Fibroblast of gingiva (primary cell): ENCODE measurements around the gene NUDT16L1.

ENCODE experiments used
- DNase-seq: peaks from one replicate; pipeline ENCODE4 v3.0.0-alpha.2; 2011; ENCODE audit warnings: low read depth

Gene NUDT16L1

GRCh38 chr16:4664538-4665418, 28.6 kb upstream of the NUDT16L1 start:
- no peak for DNase-seq

- DNase-seq, result no peak
Measured at GRCh38 chr16:4666537-4667202, 26.7 kb upstream of the NUDT16L1 start.

DNA sequence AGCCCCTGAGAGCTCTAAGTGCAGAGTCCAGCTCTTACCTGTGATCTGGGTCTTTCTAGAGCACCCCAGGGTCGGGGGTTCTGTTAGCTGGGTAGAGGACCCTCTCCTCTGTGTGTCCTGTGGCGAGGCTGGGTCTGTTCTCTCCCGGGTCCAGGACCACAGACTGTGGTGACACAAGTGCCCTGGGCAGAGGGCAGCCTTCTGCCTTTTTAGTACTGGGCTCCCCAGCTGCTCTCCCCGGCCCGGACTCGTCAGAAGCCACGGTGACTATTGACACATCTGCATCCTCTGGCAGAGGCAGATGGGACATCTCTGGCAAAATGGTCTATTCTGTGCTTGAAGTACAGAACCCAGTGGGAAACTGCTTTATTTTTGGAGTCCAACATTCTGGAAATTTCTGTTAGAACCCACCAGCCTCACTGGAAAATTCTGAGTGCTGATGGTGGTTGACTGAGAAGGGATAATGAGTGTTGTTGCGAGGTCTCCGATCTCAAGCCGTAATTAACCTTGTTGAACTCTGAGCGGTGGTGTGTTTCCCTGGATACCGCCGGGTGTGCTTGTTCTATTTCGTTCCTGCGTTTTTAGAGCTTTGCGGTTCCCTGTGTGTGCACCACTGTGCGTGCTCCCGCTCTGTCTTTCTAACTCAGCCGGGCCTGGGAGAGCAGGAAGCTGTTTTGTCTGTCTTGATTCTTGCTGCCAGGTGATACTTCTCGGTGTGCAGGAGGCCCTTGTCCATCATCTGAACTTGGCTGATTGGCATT, 26.0 kb upstream of the NUDT16L1 start:
- no peak for DNase-seq

DNA sequence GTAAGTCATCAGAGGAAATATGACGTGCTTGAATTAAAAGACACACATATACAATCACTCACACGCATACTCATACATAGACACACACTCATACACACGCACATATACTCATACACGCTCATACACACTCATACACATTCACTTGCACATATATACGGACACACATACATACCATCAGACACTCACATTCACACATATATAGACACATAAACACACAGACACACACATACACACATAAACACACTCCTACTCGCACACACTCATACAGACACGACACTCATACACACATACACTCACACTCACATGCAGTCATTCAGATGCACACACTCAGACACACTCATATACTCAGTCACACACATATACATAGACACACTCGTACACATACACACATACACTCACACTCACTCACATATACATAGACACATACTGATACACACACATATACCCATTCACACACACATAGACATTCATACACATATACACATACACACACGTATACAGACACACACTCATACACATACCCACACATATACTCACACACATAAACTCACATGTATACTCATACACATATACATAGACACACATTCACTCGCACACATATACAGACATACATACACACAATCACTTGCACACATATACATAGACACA, 24.9 kb upstream of the NUDT16L1 start:
- DNase-seq, result no peak

DNA sequence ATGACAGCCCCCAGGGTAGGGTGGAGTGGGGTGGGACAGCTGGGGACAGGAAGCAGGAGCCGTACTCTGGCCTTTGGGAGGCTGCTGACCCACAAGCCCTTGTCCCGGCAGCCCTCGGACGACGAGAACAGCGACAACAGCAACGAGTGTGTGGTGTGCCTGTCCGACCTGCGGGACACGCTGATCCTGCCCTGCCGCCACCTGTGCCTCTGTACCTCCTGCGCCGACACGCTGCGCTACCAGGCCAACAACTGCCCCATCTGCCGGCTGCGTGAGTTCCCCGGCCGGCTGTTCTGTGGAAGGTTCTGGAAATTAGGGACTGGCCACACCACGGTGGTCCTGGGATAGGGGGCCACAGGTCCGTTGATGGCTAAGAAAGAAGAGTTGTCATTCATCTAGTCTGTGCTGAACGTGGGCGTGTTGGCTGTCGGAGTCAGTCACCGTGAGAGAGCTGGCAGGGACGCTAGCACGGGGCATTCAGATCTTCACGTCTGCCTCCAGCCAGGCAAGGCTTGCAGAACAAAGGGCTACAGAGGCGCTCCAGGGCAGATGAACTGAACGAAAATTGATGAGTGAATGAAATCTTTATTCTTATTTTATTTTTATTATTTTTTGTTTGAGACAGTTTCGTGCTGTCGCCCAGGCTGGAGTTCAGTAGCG, 19.8 kb upstream of the NUDT16L1 start:
- no peak for DNase-seq

GRCh38 chr16:4674926-4675530, 18.3 kb upstream of the NUDT16L1 start:
- no peak for DNase-seq

DNA sequence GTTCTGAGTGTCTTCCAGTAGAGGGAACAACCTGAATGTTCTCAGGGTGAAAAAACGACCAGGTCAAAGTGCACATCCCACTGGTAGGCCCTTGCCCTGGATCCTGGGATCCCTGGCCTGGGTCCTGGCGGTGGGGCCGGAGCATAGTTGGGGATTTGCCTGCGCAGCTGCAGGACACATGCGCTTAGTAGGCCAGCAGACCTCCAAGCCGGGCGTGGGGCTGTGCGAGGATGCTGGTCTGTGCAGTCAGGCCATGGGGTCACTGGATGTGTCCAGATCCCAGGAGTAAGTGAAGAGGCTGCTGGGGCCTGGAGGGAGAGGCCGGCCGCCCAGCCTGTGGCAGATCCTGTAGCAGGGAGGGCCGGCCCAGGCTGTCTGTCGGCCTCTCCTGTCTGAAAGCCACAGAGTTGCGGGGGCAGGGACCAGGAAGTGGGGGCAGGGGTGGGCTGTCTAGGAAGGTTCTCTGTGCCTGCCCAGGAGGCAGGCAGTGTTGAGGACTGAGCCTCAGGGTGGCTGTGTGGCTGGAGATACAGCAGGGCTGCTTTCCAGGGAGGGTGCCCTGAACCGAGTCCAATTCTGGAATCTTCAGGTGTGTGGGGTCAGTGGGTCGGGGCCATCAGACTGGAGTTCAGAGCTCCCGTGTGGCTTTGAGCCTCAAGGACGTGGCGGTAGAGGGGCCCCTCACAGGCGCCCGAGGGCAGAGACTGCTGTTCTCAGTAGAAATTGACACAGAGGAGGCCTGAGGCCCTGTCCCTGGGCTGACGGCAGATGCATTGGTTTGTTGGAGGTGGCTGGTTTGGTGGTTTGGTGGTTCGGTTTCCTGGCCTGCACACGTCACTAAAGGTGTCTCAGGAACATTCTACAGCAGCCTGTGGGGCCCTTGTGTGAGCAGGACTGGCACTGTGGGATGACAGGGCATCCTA, 17.2 kb upstream of the NUDT16L1 start:
- no peak for DNase-seq

GRCh38 chr16:4676831-4677230, 16.5 kb upstream of the NUDT16L1 start:
- DNase-seq, result no peak

DNA sequence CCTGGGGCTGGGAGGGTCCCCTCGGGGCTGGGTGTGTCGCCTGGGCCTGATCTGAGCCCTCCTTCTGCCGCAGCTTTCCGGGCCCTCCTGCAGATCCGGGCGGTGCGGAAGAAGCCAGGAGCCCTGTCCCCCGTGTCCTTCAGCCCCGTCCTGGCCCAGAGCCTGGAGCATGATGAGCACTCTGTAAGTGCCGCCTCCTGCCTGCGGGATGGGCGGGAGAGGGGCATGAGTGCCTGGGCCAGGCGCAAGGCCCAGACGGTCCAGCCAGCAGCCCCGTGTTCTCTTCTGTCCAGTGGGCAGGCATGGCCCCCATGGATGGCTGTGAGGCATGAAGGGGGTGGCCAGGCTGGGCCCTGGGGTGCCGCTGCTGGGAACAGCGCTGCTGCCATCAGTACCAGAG, 16.0 kb upstream of the NUDT16L1 start:
- DNase-seq, result no peak

- DNase-seq, result no peak
Measured at GRCh38 chr16:4677994-4678393, 15.4 kb upstream of the NUDT16L1 start.

GRCh38 chr16:4678596-4678995, 14.8 kb upstream of the NUDT16L1 start:
- no peak for DNase-seq

GRCh38 chr16:4679156-4679849, 14.1 kb upstream of the NUDT16L1 start:
- DNase-seq, result no peak

- peak; percentile 50 for DNase-seq
Measured at GRCh38 chr16:4679850-4680636, 13.3 kb upstream of the NUDT16L1 start.

DNA sequence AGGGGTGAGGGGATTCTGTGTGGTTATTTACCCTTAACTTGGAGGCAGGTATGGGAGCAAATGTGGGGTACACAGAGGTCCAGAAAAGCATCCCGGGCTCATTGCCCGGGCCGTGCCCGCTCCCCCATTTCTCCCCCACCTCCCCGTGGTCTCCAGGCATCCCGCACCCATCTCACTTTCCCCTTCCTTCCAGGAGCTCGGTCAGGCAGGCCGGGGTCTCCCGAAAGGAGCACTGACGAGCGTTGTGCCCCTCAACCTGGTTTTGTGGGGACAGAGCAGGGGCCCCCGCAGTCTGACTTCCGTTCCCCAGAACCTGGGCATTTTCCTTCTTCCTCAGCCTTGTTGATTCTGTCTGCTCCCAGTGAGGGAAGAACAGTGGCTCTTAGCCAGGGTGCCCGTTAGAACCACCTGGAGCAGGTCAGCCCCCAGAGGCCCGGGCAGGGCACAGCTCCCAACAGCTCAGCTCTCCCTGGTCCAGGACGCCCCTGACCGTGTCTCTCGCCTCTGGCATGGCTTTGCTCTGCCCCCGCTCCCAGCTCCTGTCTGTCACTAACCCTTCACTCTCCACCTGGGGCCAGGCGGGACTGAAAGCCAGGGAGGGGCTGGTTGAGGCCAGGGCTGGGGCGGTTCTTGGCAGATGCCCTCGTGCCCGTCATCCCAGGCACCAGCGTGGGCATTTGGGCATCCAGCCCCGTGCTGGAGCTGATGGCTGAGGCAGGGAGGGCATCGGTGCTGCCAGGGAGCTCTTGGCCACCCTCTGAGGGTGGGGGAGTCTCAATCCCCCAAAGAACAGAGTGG, 12.5 kb upstream of the NUDT16L1 start:
- no peak for DNase-seq

DNA sequence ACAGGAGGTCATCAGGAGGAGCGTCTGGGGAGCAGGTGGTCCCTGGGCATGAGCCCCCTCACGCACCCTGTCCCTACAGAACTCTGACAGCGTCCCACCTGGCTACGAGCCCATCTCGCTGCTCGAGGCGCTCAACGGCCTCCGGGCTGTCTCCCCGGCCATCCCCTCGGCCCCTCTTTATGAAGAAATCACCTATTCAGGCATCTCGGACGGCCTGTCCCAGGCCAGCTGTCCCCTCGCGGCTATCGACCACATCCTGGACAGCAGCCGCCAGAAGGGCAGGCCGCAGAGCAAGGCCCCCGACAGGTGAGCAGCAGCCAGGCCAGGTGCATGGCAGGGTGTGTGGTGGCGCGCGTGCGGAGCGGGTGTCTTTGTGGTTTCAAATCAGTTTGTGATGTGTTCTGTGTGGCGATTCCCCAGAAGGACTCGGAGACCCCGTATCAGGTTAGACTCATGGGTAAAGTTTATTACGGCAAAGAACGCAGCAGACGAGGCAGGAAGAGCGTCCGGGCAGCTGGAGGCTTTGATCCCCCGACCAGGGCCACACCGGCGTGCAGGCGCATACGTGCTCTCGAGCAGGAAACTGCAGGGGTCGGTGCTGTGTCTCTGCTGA, 11.8 kb upstream of the NUDT16L1 start:
- DNase-seq, result no peak

DNA sequence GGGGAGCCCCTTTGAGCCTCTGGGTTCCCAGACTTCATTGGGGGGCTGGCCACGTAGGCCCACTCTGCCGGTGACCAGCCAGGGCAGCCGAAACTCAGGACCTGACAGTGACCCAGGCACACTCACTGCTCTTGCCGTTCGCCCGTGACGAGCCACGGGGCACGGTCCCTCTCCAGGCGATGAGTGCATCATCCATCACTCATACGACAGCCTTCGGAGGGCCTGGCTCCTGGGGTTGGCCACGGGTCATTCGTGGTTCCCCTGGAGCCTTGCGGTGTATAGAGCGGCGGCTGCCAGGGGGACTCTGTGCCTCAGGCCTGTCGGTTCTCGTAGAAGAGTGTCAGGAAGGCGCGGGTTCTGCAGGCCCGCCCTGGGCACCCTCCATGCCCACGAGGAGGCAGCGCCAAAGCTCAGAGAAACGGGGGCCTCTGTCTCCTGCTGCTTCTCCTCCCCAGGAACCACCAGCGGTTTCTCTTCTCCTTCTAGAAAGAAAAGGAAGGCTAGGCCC, 11.2 kb upstream of the NUDT16L1 start:
- DNase-seq, result no peak

- DNase-seq, result no peak
Measured at GRCh38 chr16:4682616-4683254, 10.6 kb upstream of the NUDT16L1 start.
